ENCODE data around the gene DDA1.

DDA1 gene

DNA sequence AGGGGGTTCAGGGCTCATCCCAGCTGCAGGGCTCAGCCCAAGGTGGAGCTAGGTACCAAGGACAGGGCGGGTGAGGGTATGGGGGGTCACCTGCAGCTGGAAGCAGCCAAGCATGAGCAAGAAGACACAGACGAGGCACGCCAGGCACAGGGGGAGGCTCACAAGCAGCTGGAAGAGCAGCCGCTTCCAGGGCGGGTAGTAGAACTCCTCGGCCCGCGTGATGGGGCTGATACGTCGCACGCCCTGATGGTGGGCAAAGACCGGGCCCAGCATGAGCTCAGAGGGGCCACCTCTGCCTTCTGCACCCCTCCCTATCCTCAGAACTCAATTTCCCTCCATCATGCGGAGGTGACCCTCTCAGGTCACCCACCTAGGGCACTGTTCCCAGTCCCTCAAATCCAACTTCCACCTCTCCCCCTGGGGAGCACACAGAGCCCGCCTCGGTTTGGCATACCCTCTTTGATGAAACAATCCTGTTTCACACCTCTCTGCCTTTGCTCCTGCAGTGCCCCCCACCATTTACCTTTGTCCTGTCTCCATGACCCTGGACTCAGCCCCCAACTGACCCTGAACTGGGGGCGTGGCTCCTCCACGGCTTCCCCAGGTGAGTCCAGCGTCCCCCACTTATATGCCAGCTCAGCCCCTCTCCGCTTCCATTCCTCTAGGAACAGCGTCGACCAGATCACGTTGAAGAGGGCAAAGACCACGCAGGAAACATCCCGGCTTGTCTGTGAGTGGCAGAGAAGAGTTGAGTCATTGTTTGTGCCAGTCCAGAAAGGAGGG lies 21.1 kb downstream of the DDA1 start:
- no peak for DNase-seq (ENCODE audit: low read depth)

DNA sequence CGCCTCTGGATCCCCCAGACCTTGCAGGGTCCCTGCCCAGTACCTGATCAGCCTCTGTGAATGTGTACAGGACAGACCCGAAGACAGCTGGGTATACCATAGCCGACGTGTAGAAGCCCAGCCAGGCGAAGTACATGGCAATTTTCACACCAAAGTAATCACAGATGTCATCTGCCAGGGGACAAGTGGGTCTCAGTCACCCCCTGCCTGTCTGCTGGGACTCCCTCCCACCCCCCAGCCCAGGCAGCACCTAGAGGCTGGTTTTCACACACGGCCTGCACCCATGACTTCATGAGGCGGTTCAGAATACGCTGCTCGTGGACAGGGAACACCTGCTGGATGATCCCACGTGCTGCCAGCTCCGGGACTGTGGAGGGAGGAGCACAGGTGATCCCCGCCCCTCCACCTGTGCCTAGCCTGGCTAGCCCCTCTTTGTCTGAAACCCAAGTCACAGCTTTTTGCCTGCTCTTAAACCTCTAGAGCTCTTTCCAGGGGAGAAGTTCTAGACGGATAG lies 21.7 kb downstream of the DDA1 start:
- no peak for DNase-seq (ENCODE audit: low read depth)

- DNase-seq (ENCODE audit: low read depth) = no peak
Measured at GRCh38 chr19:17332360-17332676, 23.0 kb downstream of the DDA1 start.

- DNase-seq (ENCODE audit: low read depth) = no peak
Measured at GRCh38 chr19:17332677-17333581, 23.6 kb downstream of the DDA1 start.

DNA sequence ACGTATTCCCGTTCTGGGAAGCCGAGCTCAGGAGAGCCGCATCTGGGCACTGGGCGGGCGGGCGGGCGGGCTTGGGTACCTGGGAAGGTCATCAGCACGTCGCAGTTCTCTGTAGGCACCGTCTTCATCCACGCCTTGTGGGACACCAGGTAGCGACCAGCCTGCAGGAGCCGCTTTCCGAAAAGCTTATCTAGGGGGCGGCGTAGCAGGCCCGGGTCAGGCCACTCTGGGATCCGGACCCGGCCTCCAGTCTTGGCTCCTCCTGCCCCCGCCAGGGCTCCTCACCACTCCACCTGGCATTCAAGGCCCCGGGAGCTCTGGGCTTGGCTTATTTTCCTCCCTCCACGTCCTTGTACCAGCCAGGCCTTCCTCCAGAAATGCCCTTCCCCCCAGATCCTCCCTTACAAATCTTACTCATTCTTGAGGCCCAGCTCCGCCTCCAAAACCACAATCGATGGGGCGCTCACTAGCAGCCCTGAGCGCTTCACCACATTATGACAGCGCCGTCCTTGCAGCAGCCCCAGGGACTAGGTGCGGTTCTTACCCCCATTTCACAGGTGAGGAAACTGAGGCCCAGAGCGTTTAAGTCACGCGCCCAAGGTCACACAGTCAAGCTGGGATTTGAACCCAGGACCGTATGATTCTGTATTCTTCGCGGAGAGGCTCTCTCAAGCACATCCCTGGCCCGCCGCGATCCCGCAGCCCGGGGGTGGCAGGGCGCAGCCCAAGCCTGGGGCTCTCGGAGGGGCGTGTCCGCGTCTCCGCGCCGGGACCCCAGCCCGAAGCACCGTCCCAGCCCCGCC lies 24.4 kb downstream of the DDA1 start:
- DNase-seq (ENCODE audit: low read depth) = peak; percentile 64

DNA sequence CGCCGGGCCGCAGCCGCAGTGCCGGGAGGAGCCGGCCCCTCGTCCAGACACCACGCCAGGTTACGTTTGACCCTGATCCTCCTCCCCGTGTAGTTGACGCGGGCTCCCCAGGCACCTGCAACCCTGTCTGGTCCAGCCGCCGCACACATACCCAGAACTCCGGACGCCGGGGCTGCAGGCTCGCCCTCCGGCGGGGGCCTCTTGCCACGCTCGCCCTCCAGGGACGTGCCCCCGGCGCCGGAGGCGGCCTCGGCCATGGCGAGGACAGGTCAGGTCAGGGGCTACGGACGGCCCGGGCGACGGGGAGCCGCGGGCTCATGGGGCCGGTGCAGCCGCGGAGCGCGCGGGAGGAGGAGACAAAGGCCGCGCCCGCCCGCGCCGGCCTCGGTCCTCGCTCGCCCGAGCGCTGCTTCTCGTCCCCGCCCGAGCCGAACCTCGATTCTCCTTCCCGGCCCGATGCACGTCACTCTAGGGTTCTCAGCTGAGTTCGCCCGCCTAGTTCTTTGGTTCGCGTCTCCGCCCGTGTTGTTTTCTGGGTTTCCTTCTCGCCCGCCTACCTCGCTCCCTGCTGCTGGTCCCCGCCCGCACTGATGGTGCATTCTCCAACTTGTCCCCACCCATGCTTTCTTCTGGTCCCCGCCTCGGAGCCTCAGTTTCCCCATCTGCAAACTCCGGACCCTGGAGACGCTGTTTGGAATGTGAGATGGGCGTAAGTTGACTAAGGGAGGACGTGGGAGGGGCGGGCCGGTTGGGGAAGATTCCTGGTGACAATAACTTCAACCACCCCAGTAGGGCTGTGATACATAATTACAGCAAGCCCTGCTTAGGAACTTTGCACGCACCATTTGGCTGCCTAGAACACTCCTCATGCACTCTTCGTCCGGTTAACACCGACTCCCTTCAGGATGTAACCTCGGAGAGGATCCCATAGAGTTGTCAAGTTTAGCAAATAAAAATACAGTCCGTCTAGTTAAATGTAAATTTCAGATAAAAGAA lies 25.3 kb downstream of the DDA1 start, which contains the start of gene ANO8:
TSS of gene ANO8 (minus strand) at position 442 of the 996 bp plus-strand sequence. CDS start at position 257, 185 bp downstream.
- DNase-seq (ENCODE audit: low read depth) = peak; percentile 90

DNA sequence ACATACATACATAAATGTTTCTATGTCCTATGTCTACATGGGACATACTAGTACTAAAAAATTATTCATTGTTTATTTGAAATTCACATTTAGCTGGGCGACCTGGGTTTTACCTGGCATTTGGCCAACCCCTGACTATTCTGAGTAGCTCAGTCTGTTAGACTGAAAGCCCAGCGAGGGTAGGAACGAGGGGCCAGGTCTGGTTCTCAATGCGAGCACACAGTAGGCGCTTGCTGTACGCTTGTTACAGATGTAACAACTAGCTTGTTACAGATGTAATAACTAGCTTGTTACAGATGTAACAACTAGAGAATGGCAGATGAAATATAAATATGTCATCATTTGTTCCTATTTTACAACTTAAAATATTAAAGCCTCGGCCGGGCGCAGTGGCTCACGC lies 26.2 kb downstream of the DDA1 start:
- DNase-seq (ENCODE audit: low read depth) = no peak

GRCh38 chr19:17336872-17337674 lies 27.7 kb downstream of the DDA1 start, which contains the start of gene GTPBP3:
Gene GTPBP3 (plus strand): TSS chr19:17337553. CDS start chr19:17337612, 59 bp downstream.
- DNase-seq (ENCODE audit: low read depth) = peak; percentile 93

DNA sequence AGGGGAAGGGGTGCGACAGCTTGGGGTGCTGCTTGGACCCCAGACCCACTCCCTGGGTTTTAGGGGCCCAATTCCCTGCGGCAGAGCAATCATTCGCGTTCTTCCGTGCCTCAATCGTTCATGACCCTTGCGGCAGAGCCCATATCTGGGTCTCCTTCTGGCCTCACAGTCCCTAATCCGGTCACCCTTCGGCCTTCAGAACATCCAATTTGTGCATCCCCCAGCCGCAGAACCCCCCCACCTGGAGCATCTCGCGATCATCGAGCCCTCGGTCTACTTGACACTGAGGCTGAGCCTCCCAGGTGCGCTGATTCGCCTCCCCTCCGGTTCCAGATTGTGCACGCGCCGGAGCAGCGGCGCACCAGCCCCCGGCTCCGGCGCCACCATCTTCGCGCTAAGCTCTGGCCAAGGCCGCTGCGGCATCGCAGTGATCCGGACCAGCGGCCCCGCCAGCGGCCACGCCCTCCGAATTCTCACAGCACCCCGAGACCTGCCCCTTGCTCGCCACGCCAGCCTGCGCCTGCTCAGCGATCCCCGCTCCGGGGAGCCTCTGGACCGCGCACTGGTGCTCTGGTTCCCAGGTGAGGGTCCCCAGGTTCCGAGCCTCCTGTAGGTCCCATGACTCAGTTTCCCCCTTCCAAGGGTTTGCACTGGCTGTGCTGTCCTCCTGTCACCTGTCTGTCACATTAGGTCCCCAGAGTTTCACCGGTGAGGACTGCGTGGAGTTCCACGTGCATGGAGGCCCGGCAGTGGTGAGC lies 28.5 kb downstream of the DDA1 start:
- DNase-seq (ENCODE audit: low read depth) = no peak

DNA sequence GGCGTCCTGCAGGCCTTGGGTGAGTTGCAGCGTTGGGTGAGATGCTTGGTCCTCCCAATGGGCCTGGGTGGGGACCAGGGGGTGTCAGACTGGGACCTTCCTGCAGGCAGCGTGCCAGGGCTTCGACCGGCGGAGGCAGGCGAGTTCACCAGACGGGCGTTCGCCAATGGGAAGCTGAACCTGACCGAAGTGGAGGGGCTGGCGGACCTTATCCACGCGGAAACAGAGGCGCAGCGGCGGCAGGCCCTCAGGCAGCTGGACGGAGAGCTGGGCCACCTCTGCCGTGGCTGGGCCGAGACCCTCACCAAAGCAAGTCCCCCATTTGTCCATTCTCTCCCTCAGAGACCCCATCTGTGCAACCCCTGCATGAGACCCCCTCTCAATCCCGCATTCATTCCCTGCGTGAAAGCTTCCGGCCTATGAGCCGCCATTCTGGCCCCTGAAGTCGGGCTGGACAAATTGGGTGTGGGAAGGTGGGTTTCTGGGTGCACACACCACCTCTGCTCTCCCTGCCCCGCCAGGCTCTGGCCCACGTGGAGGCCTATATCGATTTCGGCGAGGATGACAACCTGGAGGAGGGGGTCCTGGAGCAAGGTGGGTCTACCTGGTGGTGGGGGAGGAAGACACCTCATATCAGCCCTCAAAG lies 29.2 kb downstream of the DDA1 start:
- DNase-seq (ENCODE audit: low read depth) = no peak

GRCh38 chr19:17339088-17339741 lies 29.9 kb downstream of the DDA1 start:
- DNase-seq (ENCODE audit: low read depth) = no peak

DNA sequence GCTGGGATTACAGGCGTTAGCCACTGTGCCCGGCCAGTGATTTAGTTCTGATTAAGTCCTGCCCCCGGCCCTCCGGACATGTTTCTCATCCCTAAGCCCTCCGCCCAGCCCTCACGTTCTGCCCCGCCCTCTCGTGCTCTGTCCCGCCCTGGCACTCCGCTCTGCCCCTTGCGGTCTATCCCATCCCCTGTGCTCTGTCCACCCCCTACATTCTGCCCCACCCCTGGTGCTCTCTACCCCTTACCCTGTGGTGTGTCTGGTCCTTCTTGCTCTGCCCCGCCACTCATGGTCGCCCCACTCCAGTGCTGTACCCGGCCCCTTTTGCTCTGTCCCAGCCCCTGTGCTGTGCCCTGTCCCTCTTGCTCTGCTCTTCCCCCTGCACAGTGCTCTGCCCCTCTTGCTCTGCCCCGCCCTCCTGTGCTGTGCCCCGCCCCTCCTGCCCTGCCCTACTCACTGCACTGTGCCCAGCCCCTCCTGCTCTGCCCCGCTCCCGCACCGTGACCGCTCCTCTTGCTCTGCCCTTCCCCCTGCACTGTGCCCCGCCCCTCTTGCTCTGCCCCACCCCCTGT lies 31.0 kb downstream of the DDA1 start:
- DNase-seq (ENCODE audit: low read depth) = no peak

DNA sequence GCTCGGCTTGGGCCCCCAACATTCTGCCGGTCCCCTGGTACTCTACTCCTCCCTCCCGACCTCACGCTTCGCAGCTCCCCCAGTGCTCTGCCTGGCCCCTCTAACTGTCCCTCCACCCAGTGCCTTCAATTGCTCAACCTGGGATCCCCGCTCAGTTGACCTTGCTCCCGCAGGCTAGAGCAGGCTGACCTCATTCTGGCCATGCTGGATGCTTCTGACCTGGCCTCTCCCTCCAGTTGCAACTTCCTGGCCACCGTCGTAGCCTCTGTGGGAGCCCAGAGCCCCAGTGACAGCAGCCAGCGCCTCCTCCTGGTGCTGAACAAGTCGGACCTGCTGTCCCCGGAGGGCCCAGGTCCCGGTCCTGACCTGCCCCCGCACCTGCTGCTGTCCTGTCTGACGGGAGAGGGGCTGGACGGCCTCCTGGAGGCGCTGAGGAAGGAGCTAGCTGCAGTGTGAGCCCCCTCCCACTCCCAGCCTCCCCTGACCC lies 31.6 kb downstream of the DDA1 start:
- no peak for DNase-seq (ENCODE audit: low read depth)

GRCh38 chr19:17341386-17341785 lies 32.0 kb downstream of the DDA1 start:
- DNase-seq (ENCODE audit: low read depth) = no peak

DNA sequence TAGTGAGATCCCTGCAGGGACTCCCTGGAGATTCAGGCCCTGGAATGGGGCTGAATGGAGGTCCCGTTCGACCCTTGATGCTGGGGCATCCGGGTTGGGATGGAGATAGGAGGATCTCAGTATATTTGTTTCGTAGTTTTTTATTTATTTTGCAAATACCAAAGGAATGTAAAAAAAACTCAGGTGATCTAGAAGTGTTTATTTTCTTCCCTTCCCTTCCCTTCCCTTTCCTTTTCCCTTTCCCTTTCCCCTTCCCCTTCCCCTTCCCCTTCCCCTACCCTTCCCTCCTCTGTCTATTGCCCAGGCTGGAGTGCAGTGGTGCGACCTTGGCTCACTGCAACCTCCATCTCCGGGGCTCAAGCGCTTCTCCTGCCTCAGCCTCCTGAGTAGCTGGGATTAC lies 32.5 kb downstream of the DDA1 start:
- DNase-seq (ENCODE audit: low read depth) = no peak

DNA sequence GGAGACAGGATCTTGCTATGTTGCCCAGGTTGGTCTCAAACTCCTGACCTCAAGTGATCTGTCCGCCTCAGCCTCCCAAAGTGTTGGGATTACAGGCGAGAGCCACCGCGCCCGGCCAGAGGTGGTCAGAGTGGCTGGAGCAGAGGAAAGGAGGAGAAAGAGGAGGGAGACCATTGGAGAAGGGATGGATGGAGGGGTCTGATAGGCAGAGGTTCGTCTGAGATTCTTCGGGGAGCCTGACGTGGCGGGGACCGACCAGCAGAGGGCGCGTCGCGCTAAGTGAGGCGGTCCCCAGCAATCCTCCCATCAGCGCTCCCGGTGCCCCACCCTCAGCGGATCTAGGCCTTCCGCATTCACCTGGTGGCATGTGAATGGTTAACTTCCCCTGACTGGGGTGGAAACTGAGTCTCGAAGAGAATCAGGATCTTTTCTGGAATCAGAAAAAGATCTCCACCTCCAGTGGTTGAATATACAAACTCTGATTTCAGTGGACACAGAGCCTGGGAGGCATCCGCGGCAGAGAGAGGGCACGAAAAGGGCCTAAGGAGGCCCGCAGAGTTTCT lies 36.8 kb downstream of the DDA1 start:
- peak; percentile 66 for DNase-seq (ENCODE audit: low read depth)

DNA sequence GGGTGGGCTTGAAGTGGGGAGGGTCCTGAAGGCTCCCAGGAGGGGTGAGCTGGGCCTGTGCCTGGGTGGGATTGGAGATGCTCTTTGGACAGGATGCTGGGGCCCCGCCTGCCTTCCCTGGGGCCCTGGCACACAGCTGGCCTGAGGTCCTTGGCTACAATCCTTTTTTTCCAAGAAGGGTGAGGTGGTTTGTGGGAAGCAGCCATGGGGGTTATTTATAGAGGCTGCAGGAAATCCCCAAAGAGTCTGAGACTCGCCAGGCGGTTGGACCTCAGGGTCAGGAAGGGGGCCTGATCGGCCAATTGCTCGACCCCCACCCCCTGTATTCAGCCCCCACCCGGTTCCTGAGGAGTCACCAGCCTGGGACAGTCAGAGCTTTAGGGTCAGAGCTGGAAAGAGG lies 38.0 kb downstream of the DDA1 start:
- no peak for DNase-seq (ENCODE audit: low read depth)

Measured in stimulated activated CD8-positive, alpha-beta memory T cell treated with anti-CD3 and anti-CD28 coated beads, Interleukin-4, amount 100 ng/mL, for 24 hours (primary cell).